ENCODE data around the gene KCNK3.

DNA sequence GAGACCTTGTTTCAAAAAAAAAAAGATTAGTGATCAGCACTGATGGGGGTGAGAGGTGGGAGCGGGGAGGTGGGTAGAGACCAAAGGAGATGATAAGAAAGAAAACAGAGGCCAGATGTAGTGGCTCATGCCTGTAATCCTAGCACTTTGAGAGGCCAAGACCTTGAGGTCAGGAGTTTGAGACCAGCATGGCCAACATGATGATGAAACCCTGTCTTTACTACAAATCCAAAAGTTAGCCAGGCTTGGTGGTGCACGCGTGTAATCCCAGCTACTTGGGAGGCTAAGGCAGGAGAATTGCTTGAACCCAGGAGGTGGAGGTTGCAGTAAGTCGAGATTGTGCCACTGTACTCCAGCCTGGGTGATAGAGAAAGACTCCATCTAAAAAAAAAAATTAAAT, 62.0 kb downstream of the KCNK3 start:
- TF ChIP-seq CTCF (IDR thresholded peaks at IDR 0.05) (no peak), POLR2AphosphoS5 (IDR thresholded peaks at IDR 0.05) (no peak), POLR2A (IDR thresholded peaks at IDR 0.05) (no peak), EP300 (IDR thresholded peaks at IDR 0.05) (no peak)

All from gastroesophageal sphincter (tissue), 3 donors.